CD8-positive, alpha-beta memory T cell (primary cell): ENCODE data around the gene TRAFD1. TPM values are rescaled to one million over a fixed set of nuclear protein-coding genes. Genes with fewer than 3 reads are reported as not detected.
"Not testable (repeated sequence)": the region's sequence is repeated elsewhere in the genome, so short reads cannot be mapped to it uniquely, and the experiment has no call there.

Source experiments
- CTCF ChIA-PET: fragments of 350-600 bp; sonication (Branson Sonifier 250); formaldehyde crosslinking; loops from one replicate; lab custom pipeline; 2021; ENCODE audit warnings: antibody characterized with exemption; lab: Charles Lee
- POLR2A ChIA-PET: fragments of 350-600 bp; sonication (Branson Sonifier 250); formaldehyde crosslinking; loops from one replicate; lab custom pipeline; 2021; ENCODE audit warnings: antibody characterized with exemption; lab: Charles Lee
- DNase-seq, 5 donors: peaks; one replicate each; pipeline versions ENCODE4 v3.0.0 to v3.0.0-alpha.2; 2020 to 2022; ENCODE audit warnings: mixed read lengths in 1 of 5
- H3K27ac ChIP-seq: one replicate; pipeline ENCODE4 v1.7.0; 2013; ENCODE audit warnings: low read depth, mild to moderate bottlenecking, low read length, moderate library complexity
- H3K27me3 ChIP-seq: 2 replicates; pipeline ENCODE4 v1.7.0; 2013; ENCODE audit warnings: low read length, mild to moderate bottlenecking; ENCODE audit not compliant: insufficient read depth, poor library complexity, severe bottlenecking
- H3K36me3 ChIP-seq: 2 replicates; pipeline ENCODE4 v1.7.0; 2013; ENCODE audit warnings: mild to moderate bottlenecking, low read length, moderate library complexity; ENCODE audit not compliant: insufficient read depth
- H3K4me1 ChIP-seq: 2 replicates; pipeline ENCODE4 v1.7.0; 2013; ENCODE audit warnings: mild to moderate bottlenecking, low read length, moderate library complexity; ENCODE audit not compliant: insufficient read depth
- H3K4me3 ChIP-seq: 2 replicates; pipeline ENCODE4 v1.7.0; 2013; ENCODE audit warnings: mild to moderate bottlenecking, low read length
- H3K9me3 ChIP-seq: 2 replicates; pipeline ENCODE4 v1.7.0; 2013; ENCODE audit warnings: mild to moderate bottlenecking, low read length
- H3K27ac Mint-ChIP-seq, 8 donors: one replicate each; pipeline ENCODE4 v1.8.0; 2020 to 2021; ENCODE audit warnings: mixed read lengths in 8 of 8, mild to moderate bottlenecking in 6 of 8, inconsistent platforms in 3 of 8, moderate library complexity in 3 of 8
- H3K27me3 Mint-ChIP-seq, 2 donors: one replicate each; pipeline ENCODE4 v1.8.0; 2020 to 2021; ENCODE audit warnings: mixed read lengths in 2 of 2, mild to moderate bottlenecking in 1 of 2, moderate library complexity in 1 of 2
- H3K36me3 Mint-ChIP-seq, 3 donors: one replicate each; pipeline ENCODE4 v1.8.0; 2020 to 2021; ENCODE audit warnings: mixed read lengths in 3 of 3, inconsistent platforms in 1 of 3, mild to moderate bottlenecking in 1 of 3
- H3K4me1 Mint-ChIP-seq, 3 donors: one replicate each; pipeline ENCODE4 v1.8.0; 2020 to 2021; ENCODE audit warnings: mixed read lengths in 3 of 3, inconsistent platforms in 1 of 3, mild to moderate bottlenecking in 1 of 3
- H3K4me3 Mint-ChIP-seq, 7 donors: one replicate each; pipeline ENCODE4 v1.8.0; 2020 to 2021; ENCODE audit warnings: mixed read lengths in 7 of 7, mild to moderate bottlenecking in 6 of 7, moderate library complexity in 4 of 7, inconsistent platforms in 2 of 7
- H3K9me3 Mint-ChIP-seq, 5 donors: one replicate each; pipeline ENCODE4 v1.8.0; 2020 to 2022; ENCODE audit warnings: mixed read lengths in 5 of 5, mild to moderate bottlenecking in 3 of 5, moderate library complexity in 2 of 5, inconsistent platforms in 1 of 5
- polyA plus RNA-seq: library from polyadenylated mRNA; unstranded; fragments of 300-500 nt; fragmentation: Illumina TruSeq; gene quantifications from one replicate; pipeline ENCODE4 v1.2.3, GENCODE V29; 2021
- total RNA-seq, 2 experiments: library from RNA; stranded (reverse); gene quantifications; one replicate each; pipeline ENCODE4 v1.2.3, GENCODE V29; 2021

The TRAFD1 gene
- total and polyA plus RNA-seq, 3 experiments from 2014 or later, result 34.5 to 55.6 (median 34.5) TPM

DNA sequence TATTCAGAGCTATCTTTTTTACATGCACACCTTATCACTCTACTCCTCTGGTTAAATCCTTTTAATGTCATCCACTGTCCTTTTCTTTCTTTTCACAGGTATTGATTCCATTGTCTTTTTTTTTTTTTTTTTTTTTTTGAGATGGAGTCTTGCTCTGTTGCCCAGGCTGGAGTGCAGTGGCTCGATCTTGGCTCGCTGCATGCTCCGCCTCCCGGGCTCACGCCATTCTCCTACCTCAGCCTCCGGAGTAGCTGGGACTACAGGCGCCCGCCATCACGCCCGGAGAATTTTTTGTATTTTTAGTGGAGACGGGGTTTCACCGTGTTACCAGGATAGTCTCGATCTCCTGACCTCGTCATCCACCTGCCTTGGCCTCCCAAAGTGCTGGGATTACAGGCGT lies 24.9 kb upstream of the TRAFD1 start:
- H3K27ac ChIP-seq, H3K27me3 Mint-ChIP-seq, POLR2A ChIA-PET, H3K9me3 ChIP-seq, DNase-seq, H3K4me3 Mint-ChIP-seq, H3K9me3 Mint-ChIP-seq, H3K4me3 ChIP-seq, H3K27me3 ChIP-seq, H3K4me1 ChIP-seq: not testable (repeated sequence)
- Mint-ChIP-seq H3K36me3 (peaks cover 4 to 58% (median 8%) of the 10 kb centered on the region in 3 donors), H3K4me1 (peaks cover 39 to 67% (median 53%) of the 10 kb centered on the region in 3 donors), H3K27ac (peak overlapping the region in 3 of 8 donors; percentile 10 to 52 (median 26))
- peaks cover 15% of the 10 kb centered on the region for H3K36me3 ChIP-seq
- CTCF ChIA-PET, result interaction anchor here (0.6 to 0.7 kb wide), 2 partner anchors 98 to 155 kb away, joined by 3 read pairs; no protein-coding TSS in a partner anchor

DNA sequence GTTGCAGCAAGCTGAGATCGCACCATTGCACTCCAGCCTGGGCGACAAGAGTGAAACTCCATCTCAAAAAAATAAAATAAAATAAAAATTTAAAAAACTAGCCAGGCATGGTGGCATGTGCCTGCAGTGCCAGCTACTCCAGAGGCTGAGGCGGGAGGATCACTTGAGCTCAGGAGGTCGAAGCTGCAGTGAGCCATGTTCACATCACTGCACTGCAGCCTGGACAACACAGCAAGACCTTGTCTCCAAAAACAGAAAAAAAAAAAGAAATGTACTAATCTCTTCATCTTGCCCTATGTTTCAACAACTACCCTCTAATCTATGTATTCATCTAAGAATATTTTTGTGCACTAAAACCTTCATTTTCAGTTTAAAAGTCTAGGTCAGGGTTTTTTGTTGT lies 23.2 kb upstream of the TRAFD1 start:
- Mint-ChIP-seq H3K36me3 (peaks cover 4 to 53% (median 8%) of the 10 kb centered on the region in 3 donors), H3K27me3 (no peaks in the 10 kb centered on the region), H3K4me3 (no peak overlapping the region), H3K27ac (peak overlapping the region in 1 of 8 donors; percentile 50), H3K4me1 (peaks cover 37 to 67% (median 53%) of the 10 kb centered on the region in 3 donors), H3K9me3 (no peaks in the 10 kb centered on the region)
- POLR2A ChIA-PET, result no interaction called here
- Histone ChIP-seq H3K27ac (no peak overlapping the region), H3K9me3 (no peaks in the 10 kb centered on the region), H3K4me3 (no peak overlapping the region), H3K36me3 (peaks cover 12% of the 10 kb centered on the region), H3K27me3 (no peaks in the 10 kb centered on the region), H3K4me1 (peaks cover 15% of the 10 kb centered on the region)
- DNase-seq, result no peak
- CTCF ChIA-PET, result no interaction called here

DNA sequence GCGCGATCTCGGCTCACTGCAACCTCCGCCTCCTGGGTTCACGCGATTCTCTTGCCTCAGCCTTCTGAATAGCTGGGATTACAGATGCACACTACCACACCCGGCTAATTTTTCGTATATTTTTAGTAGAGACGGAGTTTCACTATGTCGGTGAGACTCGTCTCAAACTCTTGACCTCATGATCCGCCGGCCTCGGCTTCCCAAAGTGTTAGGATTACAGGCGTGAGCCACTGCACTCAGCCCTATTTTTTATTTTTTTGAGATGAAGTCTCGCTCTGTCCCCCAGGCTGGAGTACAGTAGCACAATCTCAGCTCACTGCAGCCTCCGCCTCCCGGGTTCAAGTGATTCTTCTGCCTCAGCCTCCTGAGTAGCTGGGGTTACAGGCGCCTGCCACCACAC lies 22.6 kb upstream of the TRAFD1 start:
- H3K27ac Mint-ChIP-seq, result peak overlapping the region in 1 of 8 donors; percentile 70
- peaks cover 4 to 51% (median 8%) of the 10 kb centered on the region in 3 donors for H3K36me3 Mint-ChIP-seq
- H3K4me3 Mint-ChIP-seq, H3K27ac ChIP-seq, H3K9me3 ChIP-seq, H3K4me3 ChIP-seq, DNase-seq, CTCF ChIA-PET, H3K27me3 ChIP-seq, H3K9me3 Mint-ChIP-seq, H3K27me3 Mint-ChIP-seq, POLR2A ChIA-PET: not testable (repeated sequence)
- Histone ChIP-seq H3K4me1 (peaks cover 21% of the 10 kb centered on the region), H3K36me3 (peaks cover 12% of the 10 kb centered on the region)
- H3K4me1 Mint-ChIP-seq, result peaks cover 43 to 69% (median 59%) of the 10 kb centered on the region in 3 donors

DNA sequence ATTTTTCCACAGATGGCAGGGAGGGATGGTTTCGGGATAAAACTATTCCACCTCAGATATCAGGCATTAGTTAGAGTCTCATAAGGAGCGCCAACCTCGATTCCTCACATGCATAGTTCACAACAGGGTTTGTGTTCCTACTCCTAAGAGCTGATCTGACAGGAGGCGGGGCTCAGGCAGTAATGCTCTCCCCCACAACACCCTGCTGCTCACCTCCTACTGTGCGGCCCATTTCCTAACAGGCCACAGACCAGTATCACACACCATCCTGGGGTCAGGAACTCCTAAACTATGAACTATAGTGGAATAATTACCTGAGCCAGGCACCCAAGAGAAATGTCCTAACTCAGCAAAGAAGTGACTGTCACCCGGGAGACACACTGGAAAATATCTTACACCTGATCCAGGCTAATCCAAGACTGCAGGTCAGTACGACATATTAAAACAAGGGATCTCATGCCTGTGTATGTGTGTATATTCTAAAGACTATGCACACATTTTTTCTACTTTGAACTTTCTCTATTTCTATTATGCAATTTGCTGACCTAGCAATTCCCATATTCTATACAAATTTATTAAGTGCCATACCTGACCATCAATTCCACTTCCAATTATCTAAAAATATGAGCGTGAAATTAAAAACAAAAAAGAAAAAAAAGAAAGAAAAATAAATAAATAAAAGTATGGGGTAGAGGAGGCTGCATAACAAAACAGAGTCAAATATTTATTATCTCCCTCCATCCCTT lies 21.4 kb upstream of the TRAFD1 start:
- H3K4me1 ChIP-seq, result peaks cover 26% of the 10 kb centered on the region
- Mint-ChIP-seq H3K36me3 (peaks cover 4 to 48% (median 6%) of the 10 kb centered on the region in 3 donors), H3K4me1 (peaks cover 49 to 67% (median 55%) of the 10 kb centered on the region in 3 donors), H3K4me3 (peak overlapping the region in 1 of 7 donors; percentile 40), H3K27ac (peak overlapping the region in 2 of 8 donors; percentile 10 to 75), H3K27me3 (no peaks in the 10 kb centered on the region), H3K9me3 (no peaks in the 10 kb centered on the region)
- CTCF ChIA-PET, result no interaction called here
- no peaks in the 10 kb centered on the region for H3K27me3 ChIP-seq
- no peaks in the 10 kb centered on the region for H3K9me3 ChIP-seq
- no peak for DNase-seq
- POLR2A ChIA-PET, result interaction anchor here (0.7 kb wide), 1 partner anchor 50 kb away, joined by 3 read pairs; no protein-coding TSS in a partner anchor
- H3K4me3 ChIP-seq, result no peak overlapping the region
- peaks cover 12% of the 10 kb centered on the region for H3K36me3 ChIP-seq
- H3K27ac ChIP-seq, result no peak overlapping the region

DNA sequence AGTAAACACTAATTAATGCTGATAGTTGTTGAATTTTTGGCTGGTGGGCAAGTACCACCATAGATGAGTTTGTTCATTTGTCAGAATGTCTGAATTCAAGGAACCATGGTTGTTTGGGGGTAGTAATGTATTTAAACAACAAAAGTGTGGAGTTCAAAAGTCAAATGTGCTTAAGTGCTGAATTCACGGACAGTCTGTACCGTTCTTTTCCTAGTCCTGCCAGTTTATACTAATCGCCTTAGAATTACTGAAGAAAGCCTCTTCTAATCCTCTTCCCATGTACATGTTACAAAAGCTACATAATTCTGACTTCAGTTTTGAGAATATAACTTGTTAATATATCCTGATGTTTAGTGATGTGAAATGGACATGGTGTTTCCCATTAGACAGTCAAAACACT lies 19.5 kb upstream of the TRAFD1 start:
- H3K27ac Mint-ChIP-seq, result peak overlapping the region in 5 of 8 donors; percentile 1 to 83 (median 14)
- ChIA-PET CTCF (no interaction called here), POLR2A (no interaction called here)
- no peaks in the 10 kb centered on the region for H3K27me3 ChIP-seq
- no peaks in the 10 kb centered on the region for H3K9me3 ChIP-seq
- H3K36me3 ChIP-seq, result peaks cover 4% of the 10 kb centered on the region
- H3K4me1 Mint-ChIP-seq, result peaks cover 48 to 59% (median 57%) of the 10 kb centered on the region in 3 donors
- H3K27ac ChIP-seq, result no peak overlapping the region
- peaks cover 3 to 34% (median 5%) of the 10 kb centered on the region in 3 donors for H3K36me3 Mint-ChIP-seq
- H3K27me3 Mint-ChIP-seq, result no peaks in the 10 kb centered on the region
- no peak overlapping the region for H3K4me3 ChIP-seq
- no peaks in the 10 kb centered on the region for H3K9me3 Mint-ChIP-seq
- no peak for DNase-seq
- peak overlapping the region in 4 of 7 donors; percentile 1 to 49 (median 12) for H3K4me3 Mint-ChIP-seq
- peaks cover 29% of the 10 kb centered on the region for H3K4me1 ChIP-seq

DNA sequence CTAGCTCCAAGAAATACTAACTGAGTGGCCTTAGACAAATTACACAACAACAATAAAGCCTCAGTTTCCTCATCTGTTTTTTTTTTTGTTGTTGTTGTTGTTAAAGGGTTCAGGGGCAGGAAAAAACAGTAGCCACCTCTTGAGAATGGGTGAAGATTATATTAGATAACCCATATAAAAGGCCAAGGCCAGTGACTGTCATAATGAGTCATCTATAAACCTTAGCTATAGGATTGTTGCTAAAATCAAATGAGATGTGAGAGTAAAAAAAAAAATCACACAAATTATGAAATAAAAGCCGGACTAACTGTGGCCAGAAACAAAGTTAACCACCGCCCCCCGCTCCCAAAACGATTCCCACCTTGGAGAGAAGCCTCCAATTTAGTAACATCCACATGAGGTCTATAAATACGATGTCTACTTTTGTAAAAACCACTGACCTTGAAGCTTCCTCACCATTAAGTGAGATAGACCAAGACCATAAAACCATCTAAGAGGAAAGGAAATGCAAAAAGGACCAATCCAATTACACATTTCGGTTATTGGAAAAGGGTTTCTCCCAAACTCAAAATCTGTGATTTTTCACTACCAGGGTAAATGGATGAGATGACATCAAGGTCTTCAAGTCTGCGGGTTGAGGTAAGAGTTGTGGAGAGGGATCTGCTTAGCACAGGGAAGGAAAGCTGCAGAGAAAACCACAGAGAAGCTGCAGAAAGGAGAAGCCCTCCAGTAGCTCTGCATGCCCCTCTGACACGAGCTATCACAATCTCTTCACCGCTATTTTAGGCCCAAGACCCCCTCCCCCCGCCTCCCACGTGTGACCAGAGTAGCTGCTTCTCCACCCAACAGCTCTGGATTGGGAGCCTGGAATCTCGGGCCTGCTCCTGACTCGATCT lies 17.8 kb upstream of the TRAFD1 start:
- ChIA-PET POLR2A (interaction anchor here (0.6 to 2.9 kb wide), 4 partner anchors 9 to 94 kb away, joined by 3 to 23 read pairs (median 6); partner anchors contain the start of genes ERP29, TMEM116 and TRAFD1), CTCF (interaction anchor here (0.7 to 3.3 kb wide), 4 partner anchors 9 to 56 kb away, joined by 3 to 22 read pairs (median 3); partner anchors contain the start of gene TRAFD1)
- H3K4me3 Mint-ChIP-seq, result peak overlapping the region; percentile 88 to 100 (median 98)
- peak overlapping the region; percentile 43 to 93 (median 92) for H3K27ac Mint-ChIP-seq
- Histone ChIP-seq H3K36me3 (no peaks in the 10 kb centered on the region), H3K4me1 (peaks cover 29% of the 10 kb centered on the region), H3K27me3 (no peaks in the 10 kb centered on the region), H3K27ac (peak overlapping the region; percentile 91), H3K4me3 (peak overlapping the region; percentile 100), H3K9me3 (no peaks in the 10 kb centered on the region)
- H3K9me3 Mint-ChIP-seq, result no peaks in the 10 kb centered on the region
- H3K36me3 Mint-ChIP-seq, result peaks cover 0 to 28% (median 0%) of the 10 kb centered on the region in 3 donors
- peaks cover 42 to 52% (median 47%) of the 10 kb centered on the region in 3 donors for H3K4me1 Mint-ChIP-seq
- peak in 1 of 5 donors; percentile 14 for DNase-seq
- H3K27me3 Mint-ChIP-seq, result no peaks in the 10 kb centered on the region

DNA sequence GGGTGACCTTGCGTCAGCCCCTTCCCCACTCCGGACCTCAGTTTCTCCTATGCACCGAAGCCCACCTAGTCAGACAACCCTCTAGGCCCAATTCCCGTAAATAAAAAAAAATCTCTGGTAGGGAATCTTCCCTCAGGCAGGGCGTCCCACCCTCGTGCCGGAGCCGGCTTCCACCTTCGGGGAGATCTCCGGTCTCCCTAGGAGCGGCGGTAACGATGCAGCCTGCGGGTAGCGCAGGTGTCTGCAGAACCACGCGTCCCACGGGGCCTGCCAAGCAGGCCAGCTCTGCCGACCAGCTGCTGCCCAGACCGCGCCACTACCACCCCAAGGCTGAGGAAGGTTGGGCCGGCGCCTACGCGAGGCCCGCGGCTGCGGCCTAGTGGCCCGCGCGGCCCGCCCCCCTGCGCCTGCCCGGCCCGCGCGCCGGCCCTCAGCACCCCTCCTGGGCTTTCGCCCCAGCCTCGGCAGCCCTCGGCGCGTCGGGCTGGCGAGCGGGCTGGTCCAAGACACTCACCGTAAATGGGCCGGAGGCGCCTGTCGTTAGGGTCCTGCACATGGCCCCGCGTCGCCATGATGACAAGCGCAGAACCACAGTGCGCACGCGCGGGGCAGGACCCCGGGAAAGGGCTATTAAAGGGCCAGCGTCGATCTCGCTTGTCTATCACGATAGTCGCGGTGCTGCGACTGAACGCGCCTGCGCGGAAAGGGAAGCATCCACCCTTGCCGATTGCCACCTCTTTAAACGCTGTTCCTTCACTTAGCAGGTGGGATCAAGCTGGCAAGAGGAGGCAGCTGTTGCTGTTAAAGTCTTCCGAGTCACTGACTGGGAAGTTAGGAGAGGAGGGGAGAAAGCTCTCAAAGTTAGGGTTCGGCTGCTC lies 16.9 kb upstream of the TRAFD1 start, which contains the start of gene NAA25:
TSS of gene NAA25 (minus strand) at position 582 of the 878 bp plus-strand sequence. CDS start at position 572, 10 bp downstream.
- Histone ChIP-seq H3K4me3 (peak within 1 kb of the TSS; percentile 100), H3K4me1 (peaks cover 29% of the 10 kb centered on the region), H3K9me3 (no peaks in the 10 kb centered on the region), H3K36me3 (no peaks in the 10 kb centered on the region), H3K27me3 (no peaks in the 10 kb centered on the region), H3K27ac (peak within 1 kb of the TSS; percentile 91)
- no peaks in the 10 kb centered on the region for H3K27me3 Mint-ChIP-seq
- ChIA-PET POLR2A (interaction anchor here (0.6 to 2.9 kb wide), 9 partner anchors 17 to 435 kb away, joined by 3 to 23 read pairs (median 4); partner anchors contain the start of genes ERP29, MAPKAPK5, TMEM116 and TRAFD1), CTCF (interaction anchor here (0.7 to 3.3 kb wide), 8 partner anchors 10 to 279 kb away, joined by 3 to 22 read pairs (median 5); partner anchors contain the start of gene TRAFD1)
- no peaks in the 10 kb centered on the region for H3K9me3 Mint-ChIP-seq
- DNase-seq, result peak; percentile 82 to 91 (median 84)
- peaks cover 42 to 44% (median 43%) of the 10 kb centered on the region in 3 donors for H3K4me1 Mint-ChIP-seq
- peak within 1 kb of the TSS; percentile 97 to 100 (median 98) for H3K4me3 Mint-ChIP-seq
- H3K27ac Mint-ChIP-seq, result peak within 1 kb of the TSS; percentile 96 to 100 (median 98)
- peaks cover 0 to 27% (median 0%) of the 10 kb centered on the region in 3 donors for H3K36me3 Mint-ChIP-seq
